Heart left ventricle (tissue), 13 donors: ENCODE data around the gene NUP62.

Experiments
- POLR2A ChIP-seq, 2 donors: fragments of 450-650 bp; IDR thresholded peaks; one replicate each; pipeline ENCODE4 v1.6.1; 2017; ENCODE audit warnings: antibody characterized with exemption in 2 of 2, mild to moderate bottlenecking in 2 of 2, moderate library complexity in 2 of 2
- TF ChIP-seq, protein P1 (sequence below), 12 donors: fragments of 200-600 bp; sonication (generic) in 4 of 12; IDR thresholded peaks; one replicate each; pipeline versions ENCODE4 v1.5.0 to v1.8.0; 2018 to 2022; ENCODE audit warnings: antibody characterized with exemption in 12 of 12, mild to moderate bottlenecking in 5 of 12
- donor health status: ischemic (EF 13 %, LVEDD 7.1; RV severe dilation, severe dysfunction).
- donor health status: DM: no; HTN: yes; CAD: no.
- donor health status: DM: no; HTN: no; CAD: no.
- donor health status: ischemic (EF 25% LVEDD 6.9; RV normal size, moderate dysfunction).
- donor health status: ischemic (EF 25% LVEDD 5.7; RV mildly dilated, moderate dysfunction).
- donor health status: ischemic (EF 35%, LVEDD 5.7; RV mildly dilated, moderate dysfunction).
- donor health status: nonischemic (EF 11% LVEDD 7.7; RV severe dilation, severe dysfunction).
- donor health status: DM: yes; HTN: yes; CAD: no.
- donor health status: PGD.
- donor health status: ischemic (EF 29% LVEDD 5.4; RV normal size, mild dysfunction).
- donor health status: nonischemic (EF 23%, LVEDD 6.1; RV moderate dilation, normal function).

DNA sequence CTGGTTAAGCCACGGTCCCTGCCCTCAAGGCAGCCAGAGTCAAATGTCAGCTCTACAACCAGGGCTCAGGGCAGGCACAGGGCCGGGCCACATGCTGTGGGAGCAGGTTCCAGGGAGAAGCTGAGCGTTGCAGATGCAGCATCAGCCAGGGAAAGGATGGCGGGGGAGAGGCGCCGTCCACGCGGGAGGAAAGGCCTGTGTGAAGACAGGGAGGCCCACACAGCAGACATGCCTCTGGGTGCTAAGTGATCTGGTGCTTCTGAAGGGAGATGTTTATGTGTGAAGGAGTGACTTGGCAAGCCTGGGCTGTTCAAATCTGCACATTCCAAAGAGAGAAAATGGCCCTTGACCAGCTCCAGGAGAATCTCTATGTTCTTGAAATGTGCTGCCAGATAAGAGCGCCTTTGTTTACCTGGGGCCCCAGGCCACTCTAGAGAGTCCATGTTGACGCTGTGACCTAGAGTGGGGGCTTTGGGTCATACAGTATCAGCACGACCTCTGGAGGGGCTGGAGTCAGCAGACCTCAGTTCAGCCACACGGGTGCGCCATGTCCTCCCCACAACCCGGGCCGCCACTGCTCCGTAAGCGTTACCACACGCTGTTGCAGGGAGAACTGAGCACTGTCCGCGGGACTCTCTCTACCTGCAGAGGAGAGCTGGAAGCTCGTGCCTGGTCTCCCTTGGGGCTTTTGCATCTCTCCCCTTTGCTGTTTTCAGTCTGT, 16.2 kb downstream of the NUP62 start:
- TF ChIP-seq POLR2A (IDR thresholded peaks at IDR 0.05), result no peak
- TF ChIP-seq, protein P1, sequence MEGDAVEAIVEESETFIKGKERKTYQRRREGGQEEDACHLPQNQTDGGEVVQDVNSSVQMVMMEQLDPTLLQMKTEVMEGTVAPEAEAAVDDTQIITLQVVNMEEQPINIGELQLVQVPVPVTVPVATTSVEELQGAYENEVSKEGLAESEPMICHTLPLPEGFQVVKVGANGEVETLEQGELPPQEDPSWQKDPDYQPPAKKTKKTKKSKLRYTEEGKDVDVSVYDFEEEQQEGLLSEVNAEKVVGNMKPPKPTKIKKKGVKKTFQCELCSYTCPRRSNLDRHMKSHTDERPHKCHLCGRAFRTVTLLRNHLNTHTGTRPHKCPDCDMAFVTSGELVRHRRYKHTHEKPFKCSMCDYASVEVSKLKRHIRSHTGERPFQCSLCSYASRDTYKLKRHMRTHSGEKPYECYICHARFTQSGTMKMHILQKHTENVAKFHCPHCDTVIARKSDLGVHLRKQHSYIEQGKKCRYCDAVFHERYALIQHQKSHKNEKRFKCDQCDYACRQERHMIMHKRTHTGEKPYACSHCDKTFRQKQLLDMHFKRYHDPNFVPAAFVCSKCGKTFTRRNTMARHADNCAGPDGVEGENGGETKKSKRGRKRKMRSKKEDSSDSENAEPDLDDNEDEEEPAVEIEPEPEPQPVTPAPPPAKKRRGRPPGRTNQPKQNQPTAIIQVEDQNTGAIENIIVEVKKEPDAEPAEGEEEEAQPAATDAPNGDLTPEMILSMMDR (IDR thresholded peaks at IDR 0.05), result no peak
